ENCODE results near the gene LILRB2. TPM values are rescaled to one million over a fixed set of nuclear protein-coding genes. Genes with fewer than 3 reads are reported as not detected.

LILRB2 gene
- total RNA-seq, 2 donors from 2014 or later: 0.78 to 1.3 TPM

DNA sequence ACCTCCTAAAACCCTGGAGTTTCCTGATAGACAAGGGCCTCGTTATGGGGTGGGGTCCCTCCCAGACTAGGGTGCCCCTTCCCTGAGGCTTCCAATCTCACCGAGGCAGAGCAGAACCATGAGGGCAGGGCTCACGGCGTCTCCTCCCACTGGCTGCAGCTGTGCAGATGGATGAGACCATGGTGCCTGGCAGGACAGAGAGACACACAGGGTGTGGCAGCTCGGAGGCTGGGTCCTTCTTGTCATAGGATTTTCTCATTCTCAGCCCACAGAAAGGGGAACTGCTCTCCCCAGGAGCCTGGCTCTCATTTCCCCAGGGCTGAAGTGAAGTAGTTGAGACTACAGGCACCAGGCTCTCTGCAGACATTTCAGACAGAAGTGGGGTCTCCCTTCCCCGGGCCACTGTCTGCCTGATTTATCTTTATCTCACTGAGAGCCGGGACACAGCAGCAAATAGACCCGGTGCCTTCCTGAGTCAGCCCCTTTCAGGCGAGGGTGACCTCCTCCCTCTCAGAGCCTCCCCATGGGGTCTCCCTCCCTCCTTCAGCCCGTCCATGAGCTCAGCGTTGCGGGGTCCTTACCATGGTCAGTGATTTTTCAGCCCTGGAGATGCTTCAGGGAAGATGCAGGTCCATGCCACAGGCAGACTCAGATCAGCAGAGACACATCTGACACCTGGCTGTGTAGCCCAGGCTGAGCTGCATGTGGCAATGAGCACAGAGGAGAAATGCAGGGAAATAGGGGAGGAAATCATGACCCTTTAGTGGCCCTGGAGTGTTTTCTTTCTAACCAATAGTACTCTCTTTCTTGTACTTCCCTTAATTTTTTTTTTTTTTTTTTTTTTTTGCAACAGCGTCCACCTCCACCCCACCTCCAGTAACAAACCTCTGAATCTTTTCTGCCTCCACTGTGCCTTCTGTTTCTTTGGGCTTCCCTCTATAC, 31.8 kb upstream of the LILRB2 start, which contains the start of gene LILRA5:
Gene LILRA5, minus strand, starts transcription at position 731 of the 942 bp plus-strand sequence. Its CDS starts 147 bp downstream, at position 584.
- H3K4me3 ChIP-seq: no peak within 1 kb of the TSS
- WGBS, 2 donors: 33 to 53% methylated on average over 12 to 13 of the region's 13 CpGs
- H3K27ac ChIP-seq: no peak within 1 kb of the TSS
- intact Hi-C loops (cut with DNase I): no loop called here
- DNase-seq (peak in 2 of 4 donors; percentile 10 to 58), ATAC-seq (no peak)
- H3K9me3 ChIP-seq: no peaks in the 10 kb centered on the region
- H3K27me3 ChIP-seq: no peaks in the 10 kb centered on the region
- TF ChIP-seq POLR2A (IDR thresholded peaks at IDR 0.05): no peak
- TF ChIP-seq, protein P1, sequence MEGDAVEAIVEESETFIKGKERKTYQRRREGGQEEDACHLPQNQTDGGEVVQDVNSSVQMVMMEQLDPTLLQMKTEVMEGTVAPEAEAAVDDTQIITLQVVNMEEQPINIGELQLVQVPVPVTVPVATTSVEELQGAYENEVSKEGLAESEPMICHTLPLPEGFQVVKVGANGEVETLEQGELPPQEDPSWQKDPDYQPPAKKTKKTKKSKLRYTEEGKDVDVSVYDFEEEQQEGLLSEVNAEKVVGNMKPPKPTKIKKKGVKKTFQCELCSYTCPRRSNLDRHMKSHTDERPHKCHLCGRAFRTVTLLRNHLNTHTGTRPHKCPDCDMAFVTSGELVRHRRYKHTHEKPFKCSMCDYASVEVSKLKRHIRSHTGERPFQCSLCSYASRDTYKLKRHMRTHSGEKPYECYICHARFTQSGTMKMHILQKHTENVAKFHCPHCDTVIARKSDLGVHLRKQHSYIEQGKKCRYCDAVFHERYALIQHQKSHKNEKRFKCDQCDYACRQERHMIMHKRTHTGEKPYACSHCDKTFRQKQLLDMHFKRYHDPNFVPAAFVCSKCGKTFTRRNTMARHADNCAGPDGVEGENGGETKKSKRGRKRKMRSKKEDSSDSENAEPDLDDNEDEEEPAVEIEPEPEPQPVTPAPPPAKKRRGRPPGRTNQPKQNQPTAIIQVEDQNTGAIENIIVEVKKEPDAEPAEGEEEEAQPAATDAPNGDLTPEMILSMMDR (IDR thresholded peaks at IDR 0.05): no peak
- H3K36me3 ChIP-seq (replicated peaks in 1 of 2; ENCODE audit: insufficient read depth in 1 of 2, low read depth in 2 of 2): no peaks in the 10 kb centered on the region
- H3K4me1 ChIP-seq: no peaks in the 10 kb centered on the region

DNA sequence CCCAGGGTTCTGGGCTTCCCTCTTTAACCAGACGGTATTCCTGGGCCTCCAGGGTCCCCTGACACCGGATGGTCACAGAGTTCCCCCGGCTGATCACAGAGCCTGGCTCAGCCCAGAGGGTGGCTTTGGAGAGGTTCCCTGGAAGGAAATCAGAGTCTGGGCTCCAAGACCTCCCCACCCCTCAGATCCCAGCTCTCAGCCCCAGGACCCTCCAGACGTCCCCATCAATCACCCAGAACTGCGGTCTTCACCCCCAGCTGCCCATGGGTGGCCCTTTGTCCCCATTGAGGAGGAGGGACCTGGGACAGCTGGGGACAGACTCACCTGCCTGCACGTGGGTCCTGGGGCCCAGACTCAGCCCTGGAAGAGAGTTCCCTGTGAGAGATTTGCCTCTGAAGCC, 31.1 kb upstream of the LILRB2 start:
- no peaks in the 10 kb centered on the region for H3K27me3 ChIP-seq
- H3K9me3 ChIP-seq: no peaks in the 10 kb centered on the region
- 25 to 43% methylated on average over 3 to 6 of the region's 6 CpGs for WGBS, 2 donors
- DNase-seq: no peak
- no peaks in the 10 kb centered on the region for H3K36me3 ChIP-seq (replicated peaks in 1 of 2; ENCODE audit: insufficient read depth in 1 of 2, low read depth in 2 of 2)
- ATAC-seq: no peak
- no peaks in the 10 kb centered on the region for H3K4me1 ChIP-seq
- H3K4me3 ChIP-seq: no peak overlapping the region
- no peak overlapping the region for H3K27ac ChIP-seq
- TF ChIP-seq, protein P1 (IDR thresholded peaks at IDR 0.05): no peak
- no peak for TF ChIP-seq POLR2A (IDR thresholded peaks at IDR 0.05)
- intact Hi-C loops (cut with DNase I): no loop called here

DNA sequence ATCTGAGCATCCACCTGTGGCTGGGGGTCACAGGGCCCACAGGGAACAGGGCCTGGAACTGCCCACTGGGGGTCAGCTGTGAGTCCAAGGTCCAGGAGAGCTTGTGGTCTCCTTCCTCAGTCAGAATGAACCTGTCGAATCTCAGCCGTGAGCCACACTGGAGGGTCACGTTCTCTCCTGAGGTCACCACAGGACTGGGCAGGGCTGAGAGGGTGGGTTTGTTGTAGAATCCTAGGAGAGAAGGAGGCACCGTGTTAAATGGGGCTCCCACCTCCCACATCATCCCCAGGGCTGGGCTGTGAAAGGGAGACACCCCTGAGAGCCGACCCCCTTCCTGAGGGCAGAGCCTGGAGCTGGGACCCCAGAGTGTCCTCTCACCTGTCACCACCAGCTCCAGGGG, 30.6 kb upstream of the LILRB2 start:
- no peaks in the 10 kb centered on the region for H3K36me3 ChIP-seq (replicated peaks in 1 of 2; ENCODE audit: insufficient read depth in 1 of 2, low read depth in 2 of 2)
- H3K9me3 ChIP-seq: no peaks in the 10 kb centered on the region
- ATAC-seq (no peak), DNase-seq (no peak)
- H3K27ac ChIP-seq: no peak overlapping the region
- H3K4me3 ChIP-seq: no peak overlapping the region
- no peaks in the 10 kb centered on the region for H3K4me1 ChIP-seq
- TF ChIP-seq POLR2A (IDR thresholded peaks at IDR 0.05): no peak
- TF ChIP-seq, protein P1 (IDR thresholded peaks at IDR 0.05): no peak
- intact Hi-C loops (cut with DNase I): no loop called here
- WGBS, 2 donors: 17 to 20% methylated on average over 1 to 4 of the region's 5 CpGs
- H3K27me3 ChIP-seq: no peaks in the 10 kb centered on the region

DNA sequence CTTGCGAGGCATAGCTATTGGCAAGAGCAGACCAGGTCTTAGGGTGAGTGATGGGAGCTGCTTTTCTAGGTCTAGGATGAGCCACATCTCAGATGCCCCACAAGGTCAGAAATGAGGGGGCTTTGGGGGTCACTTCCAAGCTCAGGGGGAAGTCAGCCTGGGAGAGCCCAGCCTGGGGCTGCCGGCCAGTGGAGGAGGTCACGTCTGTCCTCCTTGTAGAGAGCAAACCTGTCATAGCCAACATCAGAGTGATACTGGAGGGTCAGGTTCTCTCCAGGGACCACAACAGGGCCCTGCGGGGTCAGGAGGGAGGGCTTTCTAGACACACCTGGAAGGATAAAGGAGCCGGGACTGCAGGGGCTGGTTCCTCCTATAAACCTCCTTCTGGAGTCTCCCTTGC, 29.6 kb upstream of the LILRB2 start:
- intact Hi-C loops (cut with DNase I): no loop called here
- WGBS, 2 donors: 44 to 59% methylated on average over 4 to 5 of the region's 5 CpGs
- no peak for DNase-seq
- no peak for TF ChIP-seq POLR2A (IDR thresholded peaks at IDR 0.05)
- TF ChIP-seq, protein P1 (IDR thresholded peaks at IDR 0.05): no peak
- Histone ChIP-seq H3K4me3 (no peak overlapping the region), H3K27me3 (peaks cover 0 to under 1% of the 10 kb centered on the region in 2 donors), H3K36me3 (replicated peaks in 1 of 2; ENCODE audit: insufficient read depth in 1 of 2, low read depth in 2 of 2) (no peaks in the 10 kb centered on the region), H3K4me1 (no peaks in the 10 kb centered on the region), H3K9me3 (no peaks in the 10 kb centered on the region), H3K27ac (no peak overlapping the region)
- ATAC-seq: no peak
